Natural killer cell (primary cell): ENCODE data around the gene KPNB1. TPM values are rescaled to one million over a fixed set of nuclear protein-coding genes. Genes with fewer than 3 reads are reported as not detected.
A peak's percentile ranks its signal among the peaks of the same experiment; 100 is the strongest.

Experiments used
- ATAC-seq, 3 donors: fragments of 150-1000 bp in 2 of 3; fragments of 200-7000 bp in 1 of 3; cut with Tn5 transposase; 1 replicate in 1 of 3; 2 replicates in 2 of 3; pipeline ENCODE4 v1.10.0; 2021; ENCODE audit warnings: mild to moderate bottlenecking in 2 of 3, moderate library complexity in 2 of 3
- DNase-seq, 2 donors: peaks; one replicate each; pipeline versions ENCODE4 v3.0.0 to v3.0.0-alpha.2; 2013 to 2021; ENCODE audit warnings: mixed read lengths in 1 of 2
- H3K27ac ChIP-seq: one replicate; pipeline ENCODE4 v1.5.1; 2013; ENCODE audit warnings: mild to moderate bottlenecking, low read length
- H3K27me3 ChIP-seq: one replicate; pipeline ENCODE4 v1.6.1; 2013; ENCODE audit warnings: low read length; ENCODE audit not compliant: control insufficient read depth, insufficient read depth
- H3K36me3 ChIP-seq: one replicate; pipeline ENCODE4 v1.6.1; 2013; ENCODE audit warnings: low read length; ENCODE audit not compliant: control insufficient read depth, insufficient read depth
- H3K4me1 ChIP-seq: one replicate; pipeline ENCODE4 v1.6.1; 2013; ENCODE audit warnings: low read length; ENCODE audit not compliant: control insufficient read depth, insufficient read depth
- H3K4me3 ChIP-seq: one replicate; pipeline ENCODE4 v1.5.1; 2013; ENCODE audit warnings: low read length
- H3K9me3 ChIP-seq: one replicate; pipeline ENCODE4 v1.6.1; 2013; ENCODE audit warnings: low read length; ENCODE audit not compliant: control insufficient read depth, insufficient read depth
- H3K27ac Mint-ChIP-seq, 2 donors: one replicate each; pipeline ENCODE4 v1.8.0; 2022; ENCODE audit warnings: mild to moderate bottlenecking in 2 of 2, mixed read lengths in 2 of 2, moderate library complexity in 1 of 2
- H3K27me3 Mint-ChIP-seq, 2 donors: one replicate each; pipeline ENCODE4 v1.8.0; 2022; ENCODE audit warnings: low read depth in 2 of 2, mixed read lengths in 2 of 2
- H3K36me3 Mint-ChIP-seq: one replicate; pipeline ENCODE4 v1.8.0; 2022; ENCODE audit warnings: mixed read lengths
- H3K4me1 Mint-ChIP-seq, 2 donors: one replicate each; pipeline ENCODE4 v1.8.0; 2022; ENCODE audit warnings: mixed read lengths in 2 of 2
- H3K4me3 Mint-ChIP-seq: one replicate; pipeline ENCODE4 v1.8.0; 2022; ENCODE audit warnings: mild to moderate bottlenecking, moderate library complexity, mixed read lengths
- H3K9me3 Mint-ChIP-seq, 2 donors: one replicate each; pipeline ENCODE4 v1.8.0; 2022; ENCODE audit warnings: mixed read lengths in 2 of 2
- CTCF ChIP-seq: fragments of 200-600 bp; IDR thresholded peaks from one replicate; pipeline ENCODE4 v1.8.0; 2022; ENCODE audit warnings: antibody characterized with exemption
- WGBS: methylation state at CpG from one replicate; pipeline ENCODE4 v1.1.7; 2013; ENCODE audit warnings: missing lambda C conversion rate; ENCODE audit not compliant: insufficient coverage; 5-methylcytosine and 5-hydroxymethylcytosine counted together
- intact Hi-C: fragments of 100-400 bp; cut with micrococcal nuclease; formaldehyde crosslinking; loops from one replicate; pipeline ENCODE4 v1.14.2; 2022
- total RNA-seq, 4 donors: library from RNA; stranded (reverse); fragments of 120-200 nt in 1 of 4; gene quantifications; one replicate each; pipeline versions ENCODE4 v1.2.3 to v1.2.4, GENCODE V29; 2013 to 2022

The KPNB1 gene
- total RNA-seq, 3 donors from 2014 or later (not counting 1 experiment from before 2014, with no cell fraction given) = 236 to 273 (median 259) TPM

GRCh38 chr17:47697906-47698711 is 48.4 kb downstream of the KPNB1 start:
- H3K27me3 Mint-ChIP-seq = no peaks in the 10 kb centered on the region
- H3K4me1 Mint-ChIP-seq = peaks cover 65 to 83% of the 10 kb centered on the region in 2 donors
- no peaks in the 10 kb centered on the region for H3K36me3 Mint-ChIP-seq
- no peaks in the 10 kb centered on the region for H3K9me3 Mint-ChIP-seq
- Histone ChIP-seq H3K27ac (no peak overlapping the region), H3K27me3 (no peaks in the 10 kb centered on the region), H3K4me3 (no peak overlapping the region), H3K4me1 (peaks cover 84% of the 10 kb centered on the region), H3K36me3 (peaks cover 8% of the 10 kb centered on the region), H3K9me3 (no peaks in the 10 kb centered on the region)
- H3K27ac Mint-ChIP-seq = peak overlapping the region; percentile 98
- peak overlapping the region; percentile 94 for H3K4me3 Mint-ChIP-seq
- DNase-seq (peak in 1 of 2 donors; percentile 42), ATAC-seq (no peak)
- no peak for TF ChIP-seq CTCF
- 49% methylated on average over 8 of the region's 9 CpGs for WGBS
- intact Hi-C loops = loop anchor here (1.0 kb wide), 1 partner anchor 92 kb away; no protein-coding TSS in a partner anchor

DNA sequence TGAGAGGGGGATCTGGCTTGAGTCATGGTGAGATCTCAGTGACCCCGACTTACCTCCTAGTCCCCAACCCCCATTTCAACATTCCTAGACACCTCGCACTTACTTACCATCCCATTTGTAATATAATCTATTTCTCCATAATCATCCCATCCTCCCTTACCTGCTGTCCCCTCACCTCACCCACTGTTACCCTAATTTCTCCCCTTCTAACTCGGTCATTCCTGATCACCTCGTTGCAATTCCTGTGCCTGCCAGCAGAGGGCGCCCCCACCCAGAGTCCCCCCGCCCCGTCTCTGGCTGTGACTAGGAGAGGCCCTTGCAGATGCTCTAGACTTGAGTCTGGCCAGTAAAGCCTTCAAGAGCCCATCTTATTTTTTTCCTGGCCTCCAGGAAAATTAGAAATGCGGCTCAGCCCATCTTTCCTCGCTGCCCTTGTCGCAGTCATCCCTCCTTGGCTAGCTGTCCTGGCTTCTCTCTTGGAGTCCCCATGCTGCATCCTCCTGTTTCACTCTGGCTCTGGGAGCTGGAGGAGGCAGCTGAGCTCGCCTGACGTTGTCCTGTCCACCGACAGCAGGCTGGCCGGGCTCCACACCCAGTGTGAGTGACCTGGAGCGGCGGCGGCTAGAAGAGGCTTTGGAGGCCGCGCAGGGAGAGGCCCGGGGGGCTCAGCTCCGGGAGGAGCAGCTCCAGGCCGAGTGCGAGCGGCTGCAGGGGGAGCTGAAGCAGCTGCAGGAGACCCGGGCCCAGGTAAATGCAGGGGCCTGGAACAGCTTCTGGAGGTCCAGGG is 49.2 kb downstream of the KPNB1 start:
- Mint-ChIP-seq H3K4me3 (peak overlapping the region; percentile 94), H3K4me1 (peaks cover 67 to 85% of the 10 kb centered on the region in 2 donors), H3K9me3 (no peaks in the 10 kb centered on the region), H3K36me3 (no peaks in the 10 kb centered on the region), H3K27me3 (no peaks in the 10 kb centered on the region), H3K27ac (peak overlapping the region; percentile 98)
- peak; percentile 93 for TF ChIP-seq CTCF
- 54% methylated on average over 25 of the region's 25 CpGs for WGBS
- H3K9me3 ChIP-seq = no peaks in the 10 kb centered on the region
- peaks cover 8% of the 10 kb centered on the region for H3K36me3 ChIP-seq
- peak; percentile 32 to 67 (median 42) for ATAC-seq
- no peaks in the 10 kb centered on the region for H3K27me3 ChIP-seq
- peaks cover 89% of the 10 kb centered on the region for H3K4me1 ChIP-seq
- peak overlapping the region; percentile 53 for H3K27ac ChIP-seq
- peak overlapping the region; percentile 20 for H3K4me3 ChIP-seq
- intact Hi-C loops = loop anchor here (1.0 kb wide), 4 partner anchors 15 to 91 kb away; no protein-coding TSS in a partner anchor
- peak; percentile 79 to 84 for DNase-seq

DNA sequence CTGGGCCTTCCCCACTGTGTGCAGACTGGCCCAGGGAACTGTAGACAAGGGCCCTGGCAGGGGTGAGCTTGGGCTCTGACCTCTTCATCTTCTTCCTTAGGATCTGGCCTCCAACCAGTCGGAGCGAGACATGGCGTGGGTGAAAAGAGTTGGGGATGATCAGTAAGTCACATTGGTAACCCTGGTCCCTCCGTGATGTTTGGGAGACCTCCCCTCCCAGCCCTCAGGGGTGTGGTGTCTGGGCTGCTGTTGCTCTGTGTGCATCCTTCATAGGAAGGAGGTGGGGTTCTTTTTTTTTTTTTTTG is 49.8 kb downstream of the KPNB1 start:
- H3K4me1 Mint-ChIP-seq = peaks cover 72 to 91% of the 10 kb centered on the region in 2 donors
- peak overlapping the region; percentile 98 for H3K27ac Mint-ChIP-seq
- intact Hi-C loops = loop anchor here (1.0 kb wide), 3 partner anchors 15 to 77 kb away; no protein-coding TSS in a partner anchor
- ATAC-seq = no peak
- H3K27me3 Mint-ChIP-seq = no peaks in the 10 kb centered on the region
- H3K4me3 Mint-ChIP-seq = peak overlapping the region; percentile 94
- Histone ChIP-seq H3K9me3 (no peaks in the 10 kb centered on the region), H3K4me1 (peaks cover 95% of the 10 kb centered on the region), H3K27ac (peak overlapping the region; percentile 53), H3K4me3 (peak overlapping the region; percentile 20), H3K27me3 (no peaks in the 10 kb centered on the region), H3K36me3 (peaks cover 8% of the 10 kb centered on the region)
- 46% methylated on average over 2 of the region's 4 CpGs for WGBS
- H3K9me3 Mint-ChIP-seq = no peaks in the 10 kb centered on the region
- no peaks in the 10 kb centered on the region for H3K36me3 Mint-ChIP-seq
- no peak for DNase-seq
- no peak for TF ChIP-seq CTCF
